LNCaP clone FGC (cell line): ENCODE measurements around the gene RPS25.
"Not testable (repeated sequence)": the region's sequence is repeated elsewhere in the genome, so short reads cannot be mapped to it uniquely, and the experiment has no call there.

ENCODE experiments used
- DNase-seq: peaks from one replicate; pipeline ENCODE4 v3.0.0-alpha.2; 2011; ENCODE audit warnings: low read depth
- H3K4me3 ChIP-seq: 2 replicates; pipeline ENCODE4 v1.5.1; 2011; ENCODE audit warnings: mild to moderate bottlenecking, low read depth, low read length, control low read depth
- TF ChIP-seq, protein P1 (sequence below): IDR thresholded peaks from 2 replicates; pipeline ENCODE4 v1.5.1; 2012; ENCODE audit warnings: mild to moderate bottlenecking; ENCODE audit not compliant: control insufficient read depth, insufficient read depth; ENCODE audit errors: extremely low read depth

RPS25 gene

DNA sequence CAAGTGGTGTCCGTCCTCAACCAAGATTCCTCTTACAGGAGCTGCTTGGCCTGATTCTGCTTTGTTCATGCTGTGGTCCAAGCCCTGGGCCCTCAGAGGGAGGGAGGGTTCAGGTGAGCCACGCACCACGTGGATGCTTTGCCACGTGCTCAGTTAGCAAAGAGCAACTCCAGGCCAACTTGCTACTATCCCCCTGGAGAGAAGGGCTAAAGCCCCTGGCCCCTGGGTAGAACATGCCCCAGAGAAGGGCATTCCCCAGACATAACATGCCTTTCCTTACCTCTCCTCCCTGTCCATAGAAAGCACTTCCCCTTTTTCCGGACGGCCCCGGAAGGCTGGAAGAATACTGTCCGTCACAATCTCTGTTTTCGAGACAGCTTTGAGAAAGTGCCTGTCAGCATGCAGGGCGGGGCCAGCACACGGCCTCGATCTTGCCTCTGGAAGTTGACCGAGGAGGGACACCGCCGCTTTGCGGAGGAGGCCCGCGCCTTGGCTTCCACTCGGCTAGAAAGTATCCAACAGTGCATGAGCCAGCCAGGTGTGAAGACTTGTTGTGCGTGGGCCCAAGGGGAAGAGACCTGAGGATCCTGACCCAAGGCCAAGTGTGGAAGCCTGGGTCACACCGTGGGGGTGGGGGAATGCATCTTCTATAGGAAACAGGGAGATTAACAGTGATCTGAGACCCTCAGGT lies 37.8 kb downstream of the RPS25 start:
- no peak for DNase-seq
- no peak overlapping the region for H3K4me3 ChIP-seq
- TF ChIP-seq, protein P1, sequence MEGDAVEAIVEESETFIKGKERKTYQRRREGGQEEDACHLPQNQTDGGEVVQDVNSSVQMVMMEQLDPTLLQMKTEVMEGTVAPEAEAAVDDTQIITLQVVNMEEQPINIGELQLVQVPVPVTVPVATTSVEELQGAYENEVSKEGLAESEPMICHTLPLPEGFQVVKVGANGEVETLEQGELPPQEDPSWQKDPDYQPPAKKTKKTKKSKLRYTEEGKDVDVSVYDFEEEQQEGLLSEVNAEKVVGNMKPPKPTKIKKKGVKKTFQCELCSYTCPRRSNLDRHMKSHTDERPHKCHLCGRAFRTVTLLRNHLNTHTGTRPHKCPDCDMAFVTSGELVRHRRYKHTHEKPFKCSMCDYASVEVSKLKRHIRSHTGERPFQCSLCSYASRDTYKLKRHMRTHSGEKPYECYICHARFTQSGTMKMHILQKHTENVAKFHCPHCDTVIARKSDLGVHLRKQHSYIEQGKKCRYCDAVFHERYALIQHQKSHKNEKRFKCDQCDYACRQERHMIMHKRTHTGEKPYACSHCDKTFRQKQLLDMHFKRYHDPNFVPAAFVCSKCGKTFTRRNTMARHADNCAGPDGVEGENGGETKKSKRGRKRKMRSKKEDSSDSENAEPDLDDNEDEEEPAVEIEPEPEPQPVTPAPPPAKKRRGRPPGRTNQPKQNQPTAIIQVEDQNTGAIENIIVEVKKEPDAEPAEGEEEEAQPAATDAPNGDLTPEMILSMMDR = no peak

- no peak for DNase-seq
These were observed 38.7 kb downstream of the RPS25 start for GRCh38 chr11:118979434-118979833.

GRCh38 chr11:118975771-118976709 lies 42.1 kb downstream of the RPS25 start:
- TF ChIP-seq, protein P1 = no peak
- DNase-seq = no peak
- H3K4me3 ChIP-seq = no peak overlapping the region

More at GRCh38 chr11:118979434-118979833, 38.7 kb downstream of the RPS25 start:
- TF ChIP-seq, protein P1 = no peak
- H3K4me3 ChIP-seq = no peak overlapping the region

- TF ChIP-seq, protein P1 = no peak
- DNase-seq = no peak
- H3K4me3 ChIP-seq = no peak overlapping the region
These were observed 44.2 kb downstream of the RPS25 start for GRCh38 chr11:118973985-118974384.

- TF ChIP-seq, protein P1 = no peak
- DNase-seq = no peak
- no peak within 1 kb of the TSS for H3K4me3 ChIP-seq
These were observed 46.5 kb downstream of the RPS25 start, which contains the start of gene FOXR1 for GRCh38 chr11:118971646-118972045. Gene FOXR1, plus strand, starts transcription at chr11:118971761. Its CDS starts 171 bp downstream, at chr11:118971932.

GRCh38 chr11:118969508-118969907 lies 48.6 kb downstream of the RPS25 start:
- H3K4me3 ChIP-seq, DNase-seq: not testable (repeated sequence)
